Stimulated activated CD4-positive, alpha-beta T cell treated with anti-CD3 and anti-CD28 coated beads, Interleukin-4, amount 100 ng/mL, for 24 hours (primary cell): ENCODE data around the gene IGF1.

Experiments
- DNase-seq: peaks from one replicate; pipeline ENCODE4 v3.0.0-alpha.2; 2020

IGF1 gene

GRCh38 chr12:102425109-102426039 is 55.0 kb downstream of the IGF1 start:
- DNase-seq, result no peak

- DNase-seq, result no peak
Observed at GRCh38 chr12:102423462-102423861, 56.9 kb downstream of the IGF1 start.

- DNase-seq, result no peak
Observed at GRCh38 chr12:102421802-102422583, 58.4 kb downstream of the IGF1 start.

- no peak for DNase-seq
Observed at GRCh38 chr12:102419094-102419764, 61.1 kb downstream of the IGF1 start.

GRCh38 chr12:102417055-102417454 is 63.3 kb downstream of the IGF1 start:
- no peak for DNase-seq

- DNase-seq, result no peak
Observed at GRCh38 chr12:102415515-102415914, 64.8 kb downstream of the IGF1 start.

GRCh38 chr12:102413396-102413795 is 67.0 kb downstream of the IGF1 start:
- DNase-seq, result no peak

GRCh38 chr12:102410511-102410910 is 69.9 kb downstream of the IGF1 start:
- DNase-seq, result no peak

GRCh38 chr12:102408487-102409297 is 71.7 kb downstream of the IGF1 start:
- no peak for DNase-seq

- no peak for DNase-seq
Observed at GRCh38 chr12:102407776-102408486, 72.4 kb downstream of the IGF1 start.

GRCh38 chr12:102406033-102406584 is 74.3 kb downstream of the IGF1 start:
- no peak for DNase-seq

GRCh38 chr12:102401087-102401486 is 79.3 kb downstream of the IGF1 start:
- DNase-seq, result no peak

GRCh38 chr12:102399653-102400052 is 80.7 kb downstream of the IGF1 start:
- no peak for DNase-seq

GRCh38 chr12:102396276-102396675 is 84.1 kb downstream of the IGF1 start:
- DNase-seq, result no peak

GRCh38 chr12:102394200-102394599 is 86.2 kb downstream of the IGF1 start:
- no peak for DNase-seq

GRCh38 chr12:102390068-102390467 is 90.3 kb downstream of the IGF1 start:
- DNase-seq, result no peak

- no peak for DNase-seq
Observed at GRCh38 chr12:102388469-102388868, 91.9 kb downstream of the IGF1 start.

GRCh38 chr12:102385343-102385742 is 95.0 kb downstream of the IGF1 start:
- DNase-seq, result no peak

- no peak for DNase-seq
Observed at GRCh38 chr12:102379346-102380162, 100.8 kb downstream of the IGF1 start.

- no peak for DNase-seq
Observed at GRCh38 chr12:102376781-102377180, 103.6 kb downstream of the IGF1 start.
